ENCODE data around the gene YPEL3. TPM values are rescaled to one million over a fixed set of nuclear protein-coding genes. Genes with fewer than 3 reads are reported as not detected.

YPEL3 gene
- 47.2 and 47.3 TPM in 2 replicates for polyA plus RNA-seq (2013)

GRCh38 chr16:30096105-30096861, at the start of gene YPEL3:
YPEL3 (minus strand) TSS chr16:30096213; CDS start chr16:30095482, 731 bp downstream.
- peaks cover 10% of the 10 kb centered on the region for H3K79me2 ChIP-seq (ENCODE audit: control insufficient read depth, insufficient read depth, low read length, poor library complexity)
- peak within 1 kb of the TSS; percentile 72 for H3K4me3 ChIP-seq (ENCODE audit: low read depth, low read length)
- no CpG with 5 or more reads among the region's 77 CpGs for WGBS (ENCODE audit: extremely low coverage, insufficient coverage, insufficient read length)
- peak; percentile 81 to 92 for DNase-seq
- H3K27ac ChIP-seq (ENCODE audit: low read depth, low read length): peak within 1 kb of the TSS; percentile 90
- peaks cover 22% of the 10 kb centered on the region for H3K79me1 ChIP-seq (ENCODE audit: low read length)
- no peak within 1 kb of the TSS for H3K23ac ChIP-seq (ENCODE audit: low read length)
- no peaks in the 10 kb centered on the region for H3K27me3 ChIP-seq (ENCODE audit: insufficient read depth, low read length)
- H3K4me1 ChIP-seq (ENCODE audit: control insufficient read depth in 1 of 2, insufficient read depth in 2 of 2, low read length in 2 of 2): peaks cover 22 to 27% of the 10 kb centered on the region in 2 experiments
- H3K9ac ChIP-seq (ENCODE audit: low read length): peak within 1 kb of the TSS; percentile 70
- H4K8ac ChIP-seq (ENCODE audit: low read depth, low read length): peak within 1 kb of the TSS; percentile 77
- H2AK5ac ChIP-seq (ENCODE audit: low read length): peak within 1 kb of the TSS; percentile 96
- H3K4ac ChIP-seq (ENCODE audit: low read depth, low read length): peak within 1 kb of the TSS; percentile 30
- peak within 1 kb of the TSS; percentile 71 for H3K4me2 ChIP-seq (ENCODE audit: low read length)
- H3K9me3 ChIP-seq (ENCODE audit: insufficient read depth, low read depth, low read length): peaks cover 13% of the 10 kb centered on the region
- peak within 1 kb of the TSS; percentile 80 for H4K12ac ChIP-seq (ENCODE audit: low read depth, low read length)
- peak within 1 kb of the TSS; percentile 97 for H3K18ac ChIP-seq (ENCODE audit: low read length)
- H2BK5ac ChIP-seq (ENCODE audit: low read depth, low read length, poor library complexity): peak within 1 kb of the TSS; percentile 73
- peak within 1 kb of the TSS; percentile 86 for H2AFZ ChIP-seq (ENCODE audit: insufficient read depth, low read length, poor library complexity)
- H3K36me3 ChIP-seq (ENCODE audit: control insufficient read depth in 1 of 2, insufficient read depth in 2 of 2, low read length in 2 of 2): peaks cover 2 to 7% of the 10 kb centered on the region in 2 experiments
- H3K14ac ChIP-seq (ENCODE audit: low read length): peak within 1 kb of the TSS; percentile 88
- H2BK120ac ChIP-seq (ENCODE audit: insufficient read depth, low read length, poor library complexity): peak within 1 kb of the TSS; percentile 90
- peak within 1 kb of the TSS; percentile 88 for H4K91ac ChIP-seq (ENCODE audit: low read depth, low read length)
- H2BK12ac ChIP-seq (ENCODE audit: low read length): peak within 1 kb of the TSS; percentile 73

- Histone ChIP-seq H2BK12ac (ENCODE audit: low read length) (no peak overlapping the region), H4K8ac (ENCODE audit: low read depth, low read length) (no peak overlapping the region), H2BK120ac (ENCODE audit: insufficient read depth, low read length, poor library complexity) (no peak overlapping the region), H3K14ac (ENCODE audit: low read length) (no peak overlapping the region), H3K9ac (ENCODE audit: low read length) (no peak overlapping the region), H3K4me3 (ENCODE audit: low read depth, low read length) (no peak overlapping the region), H4K12ac (ENCODE audit: low read depth, low read length) (no peak overlapping the region), H3K27me3 (ENCODE audit: insufficient read depth, low read length) (no peaks in the 10 kb centered on the region), H3K23ac (ENCODE audit: low read length) (no peak overlapping the region), H3K9me3 (ENCODE audit: insufficient read depth, low read depth, low read length) (peaks cover 3% of the 10 kb centered on the region), H3K36me3 (ENCODE audit: control insufficient read depth in 1 of 2, insufficient read depth in 2 of 2, low read length in 2 of 2) (no peaks in the 10 kb centered on the region), H3K18ac (ENCODE audit: low read length) (no peak overlapping the region), H3K27ac (ENCODE audit: low read depth, low read length) (no peak overlapping the region), H2AK5ac (ENCODE audit: low read length) (no peak overlapping the region), H3K4me1 (ENCODE audit: control insufficient read depth in 1 of 2, insufficient read depth in 2 of 2, low read length in 2 of 2) (no peaks in the 10 kb centered on the region), H2BK5ac (ENCODE audit: low read depth, low read length, poor library complexity) (no peak overlapping the region), H2AFZ (ENCODE audit: insufficient read depth, low read length, poor library complexity) (no peak overlapping the region), H3K79me2 (ENCODE audit: control insufficient read depth, insufficient read depth, low read length, poor library complexity) (no peaks in the 10 kb centered on the region), H3K4me2 (ENCODE audit: low read length) (no peak overlapping the region), H4K91ac (ENCODE audit: low read depth, low read length) (no peak overlapping the region), H3K79me1 (ENCODE audit: low read length) (no peaks in the 10 kb centered on the region), H3K4ac (ENCODE audit: low read depth, low read length) (no peak overlapping the region)
- DNase-seq: no peak
- WGBS (ENCODE audit: extremely low coverage, insufficient coverage, insufficient read length): no CpG with 5 or more reads among the region's 1 CpG
These were observed 49.6 kb upstream of the YPEL3 start for GRCh38 chr16:30145657-30146056.

GRCh38 chr16:30144917-30145316, 48.9 kb upstream of the YPEL3 start:
- no CpG with 5 or more reads among the region's 1 CpG for whole genome bisulfite sequencing (ENCODE audit: extremely low coverage, insufficient coverage, insufficient read length)

GRCh38 chr16:30144017-30144416, 48.0 kb upstream of the YPEL3 start:
- Histone ChIP-seq H3K4me3 (ENCODE audit: low read depth, low read length) (no peak overlapping the region), H4K91ac (ENCODE audit: low read depth, low read length) (no peak overlapping the region), H3K4me1 (ENCODE audit: control insufficient read depth in 1 of 2, insufficient read depth in 2 of 2, low read length in 2 of 2) (no peaks in the 10 kb centered on the region), H3K9ac (ENCODE audit: low read length) (no peak overlapping the region), H2BK12ac (ENCODE audit: low read length) (no peak overlapping the region), H3K23ac (ENCODE audit: low read length) (no peak overlapping the region), H3K27ac (ENCODE audit: low read depth, low read length) (no peak overlapping the region), H3K4me2 (ENCODE audit: low read length) (no peak overlapping the region), H4K8ac (ENCODE audit: low read depth, low read length) (no peak overlapping the region), H2BK120ac (ENCODE audit: insufficient read depth, low read length, poor library complexity) (no peak overlapping the region), H3K18ac (ENCODE audit: low read length) (no peak overlapping the region), H4K12ac (ENCODE audit: low read depth, low read length) (no peak overlapping the region), H3K79me2 (ENCODE audit: control insufficient read depth, insufficient read depth, low read length, poor library complexity) (no peaks in the 10 kb centered on the region), H3K36me3 (ENCODE audit: control insufficient read depth in 1 of 2, insufficient read depth in 2 of 2, low read length in 2 of 2) (no peaks in the 10 kb centered on the region), H2AFZ (ENCODE audit: insufficient read depth, low read length, poor library complexity) (no peak overlapping the region), H3K9me3 (ENCODE audit: insufficient read depth, low read depth, low read length) (peaks cover 3% of the 10 kb centered on the region), H2BK5ac (ENCODE audit: low read depth, low read length, poor library complexity) (no peak overlapping the region), H3K4ac (ENCODE audit: low read depth, low read length) (no peak overlapping the region), H3K27me3 (ENCODE audit: insufficient read depth, low read length) (no peaks in the 10 kb centered on the region), H3K14ac (ENCODE audit: low read length) (no peak overlapping the region), H3K79me1 (ENCODE audit: low read length) (no peaks in the 10 kb centered on the region), H2AK5ac (ENCODE audit: low read length) (no peak overlapping the region)
- no peak for DNase-seq

More at GRCh38 chr16:30144917-30145316, 48.9 kb upstream of the YPEL3 start:
- Histone ChIP-seq H2AK5ac (ENCODE audit: low read length) (no peak overlapping the region), H2BK120ac (ENCODE audit: insufficient read depth, low read length, poor library complexity) (no peak overlapping the region), H3K9ac (ENCODE audit: low read length) (no peak overlapping the region), H3K18ac (ENCODE audit: low read length) (no peak overlapping the region), H3K79me1 (ENCODE audit: low read length) (no peaks in the 10 kb centered on the region), H2AFZ (ENCODE audit: insufficient read depth, low read length, poor library complexity) (no peak overlapping the region), H3K4me2 (ENCODE audit: low read length) (no peak overlapping the region), H3K4me1 (ENCODE audit: control insufficient read depth in 1 of 2, insufficient read depth in 2 of 2, low read length in 2 of 2) (no peaks in the 10 kb centered on the region), H4K8ac (ENCODE audit: low read depth, low read length) (no peak overlapping the region), H3K36me3 (ENCODE audit: control insufficient read depth in 1 of 2, insufficient read depth in 2 of 2, low read length in 2 of 2) (no peaks in the 10 kb centered on the region), H3K14ac (ENCODE audit: low read length) (no peak overlapping the region), H2BK12ac (ENCODE audit: low read length) (no peak overlapping the region), H2BK5ac (ENCODE audit: low read depth, low read length, poor library complexity) (no peak overlapping the region), H3K27me3 (ENCODE audit: insufficient read depth, low read length) (no peaks in the 10 kb centered on the region), H3K4me3 (ENCODE audit: low read depth, low read length) (no peak overlapping the region), H4K12ac (ENCODE audit: low read depth, low read length) (no peak overlapping the region), H3K4ac (ENCODE audit: low read depth, low read length) (no peak overlapping the region), H3K27ac (ENCODE audit: low read depth, low read length) (no peak overlapping the region), H3K9me3 (ENCODE audit: insufficient read depth, low read depth, low read length) (peaks cover 3% of the 10 kb centered on the region), H3K79me2 (ENCODE audit: control insufficient read depth, insufficient read depth, low read length, poor library complexity) (no peaks in the 10 kb centered on the region), H4K91ac (ENCODE audit: low read depth, low read length) (no peak overlapping the region), H3K23ac (ENCODE audit: low read length) (no peak overlapping the region)
- no peak for DNase-seq
